ENCODE results near the gene EVL. TPM values are rescaled to one million over a fixed set of nuclear protein-coding genes. Genes with fewer than 3 reads are reported as not detected.

Gene EVL
- total RNA-seq, 1 donor from 2014 or later, result 6.1 TPM

DNA sequence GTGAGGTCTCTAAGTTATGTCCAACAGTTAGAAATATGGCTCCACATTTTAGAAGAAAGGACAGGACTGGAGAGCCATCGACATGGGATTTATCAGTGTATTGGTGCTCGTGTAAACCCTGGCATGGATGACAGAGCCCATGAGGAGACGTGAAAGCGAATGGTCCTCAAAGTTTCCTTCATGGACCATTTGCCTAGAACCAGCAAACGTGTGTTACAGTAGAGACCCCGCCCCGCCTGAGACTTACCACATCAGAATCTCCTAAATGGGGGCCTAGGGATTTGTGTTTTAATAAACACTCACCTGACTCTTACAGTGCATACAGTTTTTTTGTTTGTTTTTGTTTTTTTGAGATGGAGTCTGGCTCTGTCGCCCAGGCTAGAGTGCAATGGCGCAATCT is 12.2 kb downstream of the EVL start:
- Histone ChIP-seq H3K27me3 (ENCODE audit: control insufficient read depth, insufficient read depth, low read length) (no peaks in the 10 kb centered on the region), H3K36me3 (ENCODE audit: control insufficient read depth, insufficient read depth, low read length) (no peaks in the 10 kb centered on the region), H3K4me3 (ENCODE audit: low read depth, low read length) (no peak overlapping the region)
- no peak for FAIRE-seq
- DNase-seq (ENCODE audit: low read depth), result no peak
- TF ChIP-seq, protein P1, sequence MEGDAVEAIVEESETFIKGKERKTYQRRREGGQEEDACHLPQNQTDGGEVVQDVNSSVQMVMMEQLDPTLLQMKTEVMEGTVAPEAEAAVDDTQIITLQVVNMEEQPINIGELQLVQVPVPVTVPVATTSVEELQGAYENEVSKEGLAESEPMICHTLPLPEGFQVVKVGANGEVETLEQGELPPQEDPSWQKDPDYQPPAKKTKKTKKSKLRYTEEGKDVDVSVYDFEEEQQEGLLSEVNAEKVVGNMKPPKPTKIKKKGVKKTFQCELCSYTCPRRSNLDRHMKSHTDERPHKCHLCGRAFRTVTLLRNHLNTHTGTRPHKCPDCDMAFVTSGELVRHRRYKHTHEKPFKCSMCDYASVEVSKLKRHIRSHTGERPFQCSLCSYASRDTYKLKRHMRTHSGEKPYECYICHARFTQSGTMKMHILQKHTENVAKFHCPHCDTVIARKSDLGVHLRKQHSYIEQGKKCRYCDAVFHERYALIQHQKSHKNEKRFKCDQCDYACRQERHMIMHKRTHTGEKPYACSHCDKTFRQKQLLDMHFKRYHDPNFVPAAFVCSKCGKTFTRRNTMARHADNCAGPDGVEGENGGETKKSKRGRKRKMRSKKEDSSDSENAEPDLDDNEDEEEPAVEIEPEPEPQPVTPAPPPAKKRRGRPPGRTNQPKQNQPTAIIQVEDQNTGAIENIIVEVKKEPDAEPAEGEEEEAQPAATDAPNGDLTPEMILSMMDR (IDR thresholded peaks at IDR 0.05; ENCODE audit: insufficient read depth, low read length, severe bottlenecking), result no peak

DNA sequence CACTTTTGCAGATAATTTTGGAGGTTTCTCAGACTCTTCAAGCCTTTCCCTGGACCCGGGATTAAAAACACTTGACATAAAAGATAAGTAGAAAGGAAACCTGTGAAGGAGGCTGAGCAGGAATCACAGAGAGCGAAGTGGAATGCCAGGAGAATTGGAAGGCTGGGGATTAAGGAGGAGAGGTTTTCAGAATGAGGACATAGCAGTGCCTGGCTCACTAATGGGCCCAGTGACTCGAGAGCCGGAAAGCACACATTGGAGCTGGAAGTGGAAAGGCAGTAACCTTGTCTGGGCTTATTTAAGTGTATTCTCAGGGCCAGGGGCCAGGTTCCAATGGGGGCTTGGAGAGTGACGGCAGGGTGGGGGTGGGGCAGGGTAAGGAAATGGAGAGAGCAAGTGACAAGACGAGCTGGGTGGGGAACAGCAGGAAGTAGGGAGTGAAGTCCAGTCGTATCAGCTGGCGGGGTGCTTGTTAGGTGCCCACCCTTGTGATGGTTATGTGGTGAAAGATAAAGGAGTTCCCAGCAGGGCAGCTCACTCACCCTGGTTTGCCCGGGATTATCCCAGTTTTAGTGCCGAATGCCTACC is 13.1 kb downstream of the EVL start:
- no peak for DNase-seq (ENCODE audit: low read depth)
- no peaks in the 10 kb centered on the region for H3K36me3 ChIP-seq (ENCODE audit: control insufficient read depth, insufficient read depth, low read length)
- H3K27me3 ChIP-seq (ENCODE audit: control insufficient read depth, insufficient read depth, low read length), result no peaks in the 10 kb centered on the region
- FAIRE-seq, result no peak
- TF ChIP-seq, protein P1 (IDR thresholded peaks at IDR 0.05; ENCODE audit: insufficient read depth, low read length, severe bottlenecking), result no peak
- no peak overlapping the region for H3K4me3 ChIP-seq (ENCODE audit: low read depth, low read length)

DNA sequence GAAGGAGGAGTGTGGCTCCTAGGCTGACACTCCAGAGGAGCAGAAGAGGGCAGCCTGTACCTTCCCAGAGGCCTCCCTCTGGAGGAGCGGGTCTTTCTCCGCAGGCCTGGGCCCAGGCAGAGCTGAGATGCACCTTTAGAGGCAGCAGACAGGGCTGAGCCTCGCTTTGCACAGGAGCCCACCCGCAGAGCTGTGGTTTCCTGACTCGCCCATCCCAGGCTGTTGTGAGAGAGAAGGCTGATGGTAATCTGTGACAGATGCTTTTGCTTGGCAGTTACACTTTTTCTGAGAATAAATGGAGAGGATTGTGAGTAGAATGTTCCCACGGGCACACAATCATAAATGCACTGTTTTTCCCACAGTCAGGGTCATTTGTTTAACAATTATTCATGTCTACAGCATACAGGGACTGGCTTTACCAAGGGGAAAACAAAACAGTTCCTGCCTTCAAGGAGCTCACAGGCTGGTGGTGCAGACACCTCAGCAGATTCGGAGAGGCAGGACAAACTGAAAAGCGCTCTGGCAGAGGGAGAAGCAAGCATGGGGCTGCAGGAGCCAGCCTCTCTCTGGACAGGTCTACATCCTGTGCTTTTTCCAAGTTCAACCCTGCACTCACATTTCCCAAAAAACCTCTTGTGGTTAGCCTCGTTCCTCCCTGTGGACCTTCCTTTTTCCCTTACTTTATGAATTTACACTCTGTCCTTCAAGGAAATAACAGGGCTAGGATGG is 13.9 kb downstream of the EVL start:
- TF ChIP-seq, protein P1 (IDR thresholded peaks at IDR 0.05; ENCODE audit: insufficient read depth, low read length, severe bottlenecking), result no peak
- no peak overlapping the region for H3K4me3 ChIP-seq (ENCODE audit: low read depth, low read length)
- no peaks in the 10 kb centered on the region for H3K27me3 ChIP-seq (ENCODE audit: control insufficient read depth, insufficient read depth, low read length)
- DNase-seq (ENCODE audit: low read depth) (no peak), FAIRE-seq (no peak)
- no peaks in the 10 kb centered on the region for H3K36me3 ChIP-seq (ENCODE audit: control insufficient read depth, insufficient read depth, low read length)

DNA sequence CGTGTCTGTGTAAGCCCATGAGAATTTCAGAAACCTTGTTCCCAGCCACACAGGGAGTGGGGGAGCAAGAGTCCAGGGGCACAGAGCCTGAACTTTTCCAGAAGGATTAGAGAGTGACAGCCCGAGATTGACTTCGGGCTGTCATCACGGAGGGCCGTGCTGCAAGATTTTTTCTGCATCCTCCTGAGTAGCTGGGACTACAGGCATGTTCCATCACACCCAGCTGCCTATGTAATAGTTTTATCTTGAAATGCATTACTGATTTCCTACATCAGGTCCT is 14.4 kb downstream of the EVL start:
- no peak for FAIRE-seq
- no peaks in the 10 kb centered on the region for H3K27me3 ChIP-seq (ENCODE audit: control insufficient read depth, insufficient read depth, low read length)
- no peak for DNase-seq (ENCODE audit: low read depth)
- TF ChIP-seq, protein P1 (IDR thresholded peaks at IDR 0.05; ENCODE audit: insufficient read depth, low read length, severe bottlenecking), result no peak
- no peaks in the 10 kb centered on the region for H3K36me3 ChIP-seq (ENCODE audit: control insufficient read depth, insufficient read depth, low read length)
- H3K4me3 ChIP-seq (ENCODE audit: low read depth, low read length), result no peak overlapping the region

DNA sequence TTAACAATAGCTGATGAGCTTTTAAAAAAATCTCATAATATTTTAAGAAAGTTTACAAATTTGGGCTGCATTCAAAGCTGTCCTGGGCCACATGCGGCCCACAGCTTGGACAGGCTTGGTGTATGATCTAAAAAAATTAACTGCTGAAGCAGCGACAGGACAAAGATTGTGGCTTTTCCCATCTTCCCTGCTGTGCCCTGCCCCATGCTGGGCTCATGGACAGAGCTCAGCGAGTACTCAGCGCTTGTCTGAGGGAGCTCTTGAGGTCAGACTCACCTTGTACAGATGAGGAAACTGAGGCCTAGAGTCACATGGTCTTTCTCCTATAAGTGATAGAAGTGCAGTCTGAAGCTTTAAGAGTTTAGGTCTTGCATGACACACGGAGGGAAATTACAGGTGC is 15.0 kb downstream of the EVL start:
- no peaks in the 10 kb centered on the region for H3K27me3 ChIP-seq (ENCODE audit: control insufficient read depth, insufficient read depth, low read length)
- FAIRE-seq (no peak), DNase-seq (ENCODE audit: low read depth) (no peak)
- no peaks in the 10 kb centered on the region for H3K36me3 ChIP-seq (ENCODE audit: control insufficient read depth, insufficient read depth, low read length)
- H3K4me3 ChIP-seq (ENCODE audit: low read depth, low read length), result no peak overlapping the region
- TF ChIP-seq, protein P1 (IDR thresholded peaks at IDR 0.05; ENCODE audit: insufficient read depth, low read length, severe bottlenecking), result no peak
